Measurements from ENCODE around the gene TMEM217. TPM values are rescaled to one million over a fixed set of nuclear protein-coding genes. Genes with fewer than 3 reads are reported as not detected.

Gene TMEM217
- polyA plus RNA-seq, 2 donors: 2.6 to 5.4 TPM

DNA sequence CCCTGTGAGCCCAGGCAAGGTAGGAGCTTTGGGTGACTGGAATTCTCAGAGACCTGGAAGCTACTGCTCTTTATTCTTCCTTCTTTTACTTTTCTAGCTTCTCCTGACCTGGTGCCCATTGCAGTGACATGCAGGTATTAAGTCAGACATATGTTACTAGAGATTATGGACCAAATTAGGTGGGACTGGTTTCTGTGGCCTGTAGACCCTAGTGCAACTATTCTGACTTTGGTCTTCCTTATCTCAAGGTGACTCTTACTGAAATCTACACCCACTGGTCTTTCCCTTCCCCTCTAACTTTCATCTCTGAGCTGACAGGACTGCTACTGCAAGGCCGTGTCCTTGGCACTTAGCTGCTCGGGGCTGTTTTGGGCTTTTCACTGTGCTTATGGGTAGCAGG, 24.4 kb upstream of the TMEM217 start:
- Histone ChIP-seq H3K27me3 (ENCODE audit: control insufficient read depth in 1 of 2, insufficient read depth in 2 of 2, low read length in 2 of 2) (no peaks in the 10 kb centered on the region), H3K9me3 (ENCODE audit: control insufficient read depth in 2 of 2, insufficient read depth in 1 of 2, low read depth in 1 of 2, low read length in 1 of 2) (no peaks in the 10 kb centered on the region), H3K4me3 (ENCODE audit: low read depth in 1 of 2, low read length in 2 of 2) (no peak overlapping the region), H3K27ac (ENCODE audit: low read depth in 2 of 2, low read length in 1 of 2) (no peak overlapping the region), H3K36me3 (ENCODE audit: control insufficient read depth in 2 of 2, insufficient read depth in 2 of 2, low read length in 1 of 2) (peaks cover 4 to 24% of the 10 kb centered on the region in 2 donors), H3K4me1 (ENCODE audit: control insufficient read depth in 2 of 2, insufficient read depth in 2 of 2, low read length in 1 of 2) (no peaks in the 10 kb centered on the region)
- 92% methylated on average over 2 of the region's 2 CpGs for WGBS, 2 donors

DNA sequence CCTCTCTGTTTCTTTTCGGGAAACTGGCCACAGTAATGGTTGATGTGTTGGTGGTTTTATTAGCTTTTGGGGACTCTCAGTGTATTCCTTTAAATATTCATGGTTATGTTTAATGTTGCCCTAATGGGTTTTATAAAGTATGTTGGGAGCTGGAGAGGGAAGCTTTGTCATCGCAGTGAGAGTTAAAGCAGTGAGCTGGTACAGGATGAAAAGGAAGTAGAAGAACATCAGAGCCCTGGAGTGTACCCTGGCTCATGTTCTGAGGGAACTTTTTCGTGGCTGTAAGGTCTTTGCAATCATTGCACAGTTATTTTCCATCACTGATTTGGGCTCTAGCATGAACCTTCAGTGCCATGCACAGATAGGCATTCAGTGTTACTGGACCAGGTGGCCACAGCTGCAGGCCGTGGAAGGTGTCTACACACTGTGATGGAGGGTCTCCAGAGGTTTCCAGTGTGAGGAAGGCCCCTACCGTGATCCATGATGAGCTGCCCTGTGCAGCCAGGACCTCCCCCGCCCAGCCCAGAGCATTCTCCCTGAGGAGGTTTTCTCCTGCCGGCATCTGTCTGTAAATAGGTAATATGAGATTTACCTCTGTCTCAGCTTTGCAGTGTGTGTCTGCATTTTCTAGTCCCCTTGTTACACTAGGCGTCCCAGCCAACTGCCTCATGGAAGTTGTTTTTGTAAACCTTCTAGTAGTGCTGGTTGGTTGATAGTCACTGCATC, 22.4 kb upstream of the TMEM217 start:
- Histone ChIP-seq H3K4me1 (ENCODE audit: control insufficient read depth in 2 of 2, insufficient read depth in 2 of 2, low read length in 1 of 2) (no peaks in the 10 kb centered on the region), H3K9me3 (ENCODE audit: control insufficient read depth in 2 of 2, insufficient read depth in 1 of 2, low read depth in 1 of 2, low read length in 1 of 2) (no peaks in the 10 kb centered on the region), H3K4me3 (ENCODE audit: low read depth in 1 of 2, low read length in 2 of 2) (no peak overlapping the region), H3K36me3 (ENCODE audit: control insufficient read depth in 2 of 2, insufficient read depth in 2 of 2, low read length in 1 of 2) (peaks cover 4 to 24% of the 10 kb centered on the region in 2 donors), H3K27me3 (ENCODE audit: control insufficient read depth in 1 of 2, insufficient read depth in 2 of 2, low read length in 2 of 2) (no peaks in the 10 kb centered on the region), H3K27ac (ENCODE audit: low read depth in 2 of 2, low read length in 1 of 2) (no peak overlapping the region)
- 90% methylated on average over 8 of the region's 8 CpGs for WGBS, 2 donors

DNA sequence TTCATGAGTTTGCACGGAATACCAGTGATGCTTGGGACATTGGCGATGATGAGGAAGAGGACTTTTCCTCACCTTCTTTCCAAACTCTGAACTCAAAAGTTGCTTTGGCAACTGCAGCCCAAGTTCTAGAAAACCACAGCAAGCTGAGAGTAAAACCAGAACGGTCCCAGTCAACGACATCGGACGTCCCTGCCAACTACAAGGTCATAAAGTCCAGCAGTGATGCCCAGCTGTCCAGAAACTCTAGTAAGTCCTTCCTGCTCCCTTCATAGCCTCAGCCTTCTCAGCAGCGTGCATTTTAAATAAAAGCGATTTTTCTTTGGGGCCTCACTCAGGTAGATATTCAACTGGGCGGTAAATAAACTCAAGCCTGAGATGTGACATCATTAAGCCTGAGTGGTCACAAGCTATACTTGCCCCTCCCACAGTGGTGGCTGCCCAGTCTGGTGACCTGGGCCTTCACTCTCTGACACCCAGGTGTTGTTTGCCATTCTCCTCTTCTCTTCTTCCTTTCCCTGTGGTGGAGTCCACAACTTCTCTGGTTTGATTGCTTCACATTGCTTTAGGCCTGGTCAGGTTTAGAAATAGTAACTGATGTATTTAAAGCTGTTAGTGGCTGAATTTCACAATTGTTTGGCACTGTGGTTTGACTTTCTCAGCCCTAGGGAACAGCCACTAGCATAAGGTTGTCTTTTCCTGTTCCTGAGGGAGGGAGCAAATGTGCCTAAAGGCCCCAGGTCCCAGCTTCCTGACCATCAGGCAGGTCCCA, 21.6 kb upstream of the TMEM217 start:
- no peaks in the 10 kb centered on the region for H3K9me3 ChIP-seq (ENCODE audit: control insufficient read depth in 2 of 2, insufficient read depth in 1 of 2, low read depth in 1 of 2, low read length in 1 of 2)
- WGBS, 2 donors: 90 to 92% methylated on average over 9 of the region's 9 CpGs
- H3K4me3 ChIP-seq (ENCODE audit: low read depth in 1 of 2, low read length in 2 of 2): no peak overlapping the region
- no peaks in the 10 kb centered on the region for H3K4me1 ChIP-seq (ENCODE audit: control insufficient read depth in 2 of 2, insufficient read depth in 2 of 2, low read length in 1 of 2)
- no peak overlapping the region for H3K27ac ChIP-seq (ENCODE audit: low read depth in 2 of 2, low read length in 1 of 2)
- H3K27me3 ChIP-seq (ENCODE audit: control insufficient read depth in 1 of 2, insufficient read depth in 2 of 2, low read length in 2 of 2): no peaks in the 10 kb centered on the region
- peaks cover 4 to 20% of the 10 kb centered on the region in 2 donors for H3K36me3 ChIP-seq (ENCODE audit: control insufficient read depth in 2 of 2, insufficient read depth in 2 of 2, low read length in 1 of 2)

DNA sequence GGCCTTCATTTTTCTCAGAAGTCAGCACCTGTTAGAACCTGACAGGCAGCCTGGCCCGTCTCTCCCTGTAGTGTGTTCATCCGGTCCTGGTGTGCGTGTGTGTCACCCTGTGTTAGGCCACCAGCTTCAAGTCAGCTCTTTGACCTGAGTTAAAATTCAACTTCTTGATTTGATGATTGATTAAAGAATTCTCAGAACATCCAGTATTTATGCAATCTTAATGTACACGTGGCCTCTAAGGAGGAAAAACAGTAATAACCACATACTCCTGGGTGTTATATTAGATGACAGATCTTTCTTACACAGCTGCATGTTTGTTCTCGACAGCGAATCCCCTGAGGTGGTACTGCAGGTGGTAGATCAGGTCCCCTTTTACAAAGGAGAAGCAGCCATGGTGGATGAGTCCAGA, 19.1 kb upstream of the TMEM217 start:
- H3K27me3 ChIP-seq (ENCODE audit: control insufficient read depth in 1 of 2, insufficient read depth in 2 of 2, low read length in 2 of 2): no peaks in the 10 kb centered on the region
- peaks cover 3 to 6% of the 10 kb centered on the region in 2 donors for H3K36me3 ChIP-seq (ENCODE audit: control insufficient read depth in 2 of 2, insufficient read depth in 2 of 2, low read length in 1 of 2)
- no peak overlapping the region for H3K4me3 ChIP-seq (ENCODE audit: low read depth in 1 of 2, low read length in 2 of 2)
- WGBS, 2 donors: 81% methylated on average over 6 of the region's 6 CpGs
- no peak overlapping the region for H3K27ac ChIP-seq (ENCODE audit: low read depth in 2 of 2, low read length in 1 of 2)
- H3K4me1 ChIP-seq (ENCODE audit: control insufficient read depth in 2 of 2, insufficient read depth in 2 of 2, low read length in 1 of 2): no peaks in the 10 kb centered on the region
- H3K9me3 ChIP-seq (ENCODE audit: control insufficient read depth in 2 of 2, insufficient read depth in 1 of 2, low read depth in 1 of 2, low read length in 1 of 2): no peaks in the 10 kb centered on the region

DNA sequence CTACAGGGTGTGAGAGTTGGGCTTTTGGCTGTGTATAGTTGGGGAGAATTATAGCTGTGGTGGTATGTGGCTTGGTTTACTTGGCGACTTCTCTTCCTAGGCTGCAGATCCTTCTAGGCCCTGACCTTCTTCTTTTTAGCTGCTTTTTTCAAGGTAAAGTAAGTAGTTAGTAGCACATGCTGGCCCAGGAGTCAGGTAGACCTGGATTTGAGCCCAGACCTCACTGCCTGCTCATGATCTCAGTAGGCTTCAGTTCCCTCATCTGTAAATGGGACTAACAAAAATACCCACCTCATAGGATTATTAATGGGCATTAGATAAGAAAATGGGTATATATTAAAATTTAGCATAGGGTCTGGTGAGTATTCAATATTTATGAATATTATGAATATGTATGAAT, 17.4 kb upstream of the TMEM217 start:
- Histone ChIP-seq H3K27ac (ENCODE audit: low read depth in 2 of 2, low read length in 1 of 2) (no peak overlapping the region), H3K9me3 (ENCODE audit: control insufficient read depth in 2 of 2, insufficient read depth in 1 of 2, low read depth in 1 of 2, low read length in 1 of 2) (no peaks in the 10 kb centered on the region), H3K27me3 (ENCODE audit: control insufficient read depth in 1 of 2, insufficient read depth in 2 of 2, low read length in 2 of 2) (no peaks in the 10 kb centered on the region), H3K36me3 (ENCODE audit: control insufficient read depth in 2 of 2, insufficient read depth in 2 of 2, low read length in 1 of 2) (peaks cover 0 to 4% of the 10 kb centered on the region in 2 donors), H3K4me1 (ENCODE audit: control insufficient read depth in 2 of 2, insufficient read depth in 2 of 2, low read length in 1 of 2) (no peaks in the 10 kb centered on the region), H3K4me3 (ENCODE audit: low read depth in 1 of 2, low read length in 2 of 2) (no peak overlapping the region)
- 91 to 95% methylated on average over 1 of the region's 1 CpG for WGBS, 2 donors

DNA sequence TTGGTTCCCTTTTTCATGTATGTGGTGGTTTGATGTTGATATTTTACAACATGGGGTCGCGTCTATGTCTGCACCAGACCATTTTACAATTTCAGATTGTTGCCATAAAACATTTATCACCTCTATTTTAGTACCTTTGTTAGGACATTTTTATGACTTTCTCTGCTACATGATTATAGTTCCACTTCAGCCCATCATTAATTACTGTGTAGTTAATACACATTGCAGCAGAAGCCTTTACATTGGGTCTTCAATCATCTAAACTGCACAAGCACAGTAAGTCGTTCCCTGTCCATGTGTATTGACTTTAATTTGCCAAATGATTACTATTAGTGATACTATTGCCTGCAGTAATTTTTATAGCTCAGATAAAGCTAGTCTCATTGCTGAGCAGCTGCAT, 15.7 kb upstream of the TMEM217 start:
- no peak overlapping the region for H3K4me3 ChIP-seq (ENCODE audit: low read depth in 1 of 2, low read length in 2 of 2)
- H3K27me3 ChIP-seq (ENCODE audit: control insufficient read depth in 1 of 2, insufficient read depth in 2 of 2, low read length in 2 of 2): no peaks in the 10 kb centered on the region
- peaks cover 0 to 1% of the 10 kb centered on the region in 2 donors for H3K36me3 ChIP-seq (ENCODE audit: control insufficient read depth in 2 of 2, insufficient read depth in 2 of 2, low read length in 1 of 2)
- 67 to 79% methylated on average over 3 of the region's 3 CpGs for WGBS, 2 donors
- H3K9me3 ChIP-seq (ENCODE audit: control insufficient read depth in 2 of 2, insufficient read depth in 1 of 2, low read depth in 1 of 2, low read length in 1 of 2): no peaks in the 10 kb centered on the region
- H3K4me1 ChIP-seq (ENCODE audit: control insufficient read depth in 2 of 2, insufficient read depth in 2 of 2, low read length in 1 of 2): no peaks in the 10 kb centered on the region
- H3K27ac ChIP-seq (ENCODE audit: low read depth in 2 of 2, low read length in 1 of 2): no peak overlapping the region

DNA sequence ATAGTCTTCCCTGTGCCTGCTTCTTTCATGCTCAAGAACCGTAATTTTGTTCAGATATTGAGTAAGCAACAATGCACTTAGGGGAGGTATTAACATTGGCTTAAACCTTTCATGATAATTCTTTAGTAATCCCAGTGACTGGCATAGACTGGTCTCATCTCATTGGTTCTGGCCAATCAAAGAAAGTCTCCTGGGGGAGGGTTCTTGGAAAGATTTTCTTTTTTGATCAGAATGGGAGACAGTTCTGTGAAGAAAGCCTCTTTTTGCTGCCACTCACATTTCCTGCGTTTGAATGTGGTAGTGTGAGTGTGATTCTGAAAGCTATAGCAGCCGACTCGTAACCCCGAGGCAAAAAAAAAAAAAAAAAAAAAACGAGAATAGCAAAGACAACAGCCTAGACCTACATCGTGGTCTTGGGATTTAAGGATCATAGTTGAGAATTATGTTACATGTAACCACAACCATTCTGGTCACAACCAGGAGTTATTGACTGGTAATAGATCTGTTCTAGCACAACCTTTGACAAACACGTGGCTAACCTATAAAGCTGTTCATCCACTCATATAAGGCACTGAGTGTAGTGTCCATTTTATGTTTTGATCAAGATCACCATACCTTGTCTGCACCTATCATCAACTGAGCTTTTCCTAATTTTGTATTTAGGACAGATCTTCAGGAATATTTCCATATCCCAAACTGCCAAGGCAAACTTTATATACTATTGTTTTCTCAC, 15.1 kb upstream of the TMEM217 start:
- no peak overlapping the region for H3K4me3 ChIP-seq (ENCODE audit: low read depth in 1 of 2, low read length in 2 of 2)
- H3K27ac ChIP-seq (ENCODE audit: low read depth in 2 of 2, low read length in 1 of 2): no peak overlapping the region
- H3K27me3 ChIP-seq (ENCODE audit: control insufficient read depth in 1 of 2, insufficient read depth in 2 of 2, low read length in 2 of 2): no peaks in the 10 kb centered on the region
- no peaks in the 10 kb centered on the region for H3K4me1 ChIP-seq (ENCODE audit: control insufficient read depth in 2 of 2, insufficient read depth in 2 of 2, low read length in 1 of 2)
- H3K9me3 ChIP-seq (ENCODE audit: control insufficient read depth in 2 of 2, insufficient read depth in 1 of 2, low read depth in 1 of 2, low read length in 1 of 2): no peaks in the 10 kb centered on the region
- H3K36me3 ChIP-seq (ENCODE audit: control insufficient read depth in 2 of 2, insufficient read depth in 2 of 2, low read length in 1 of 2): peaks cover 0 to 1% of the 10 kb centered on the region in 2 donors
- 67 to 68% methylated on average over 8 of the region's 8 CpGs for WGBS, 2 donors

DNA sequence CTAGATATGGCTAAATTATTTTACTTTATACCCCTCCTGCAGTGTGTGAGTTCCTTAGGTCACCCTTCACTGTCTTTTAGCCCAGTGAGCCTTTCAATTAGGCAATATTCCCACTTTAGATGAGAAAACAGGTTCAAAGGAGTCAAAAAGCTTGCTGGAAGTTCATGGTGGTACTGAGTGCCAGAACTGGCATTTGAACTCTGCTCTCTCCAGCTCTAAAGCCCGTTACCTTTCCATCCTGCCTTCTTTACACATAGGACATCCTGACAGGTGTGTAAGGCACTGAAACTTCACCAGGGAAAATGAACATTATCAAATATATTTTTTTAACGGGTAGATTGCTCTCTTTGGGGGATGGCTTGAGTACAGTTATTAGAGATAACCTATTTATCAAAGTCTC, 11.2 kb upstream of the TMEM217 start:
- no peak overlapping the region for H3K4me3 ChIP-seq (ENCODE audit: low read depth in 1 of 2, low read length in 2 of 2)
- H3K27ac ChIP-seq (ENCODE audit: low read depth in 2 of 2, low read length in 1 of 2): no peak overlapping the region
- no peaks in the 10 kb centered on the region for H3K27me3 ChIP-seq (ENCODE audit: control insufficient read depth in 1 of 2, insufficient read depth in 2 of 2, low read length in 2 of 2)
- H3K9me3 ChIP-seq (ENCODE audit: control insufficient read depth in 2 of 2, insufficient read depth in 1 of 2, low read depth in 1 of 2, low read length in 1 of 2): no peaks in the 10 kb centered on the region
- no peaks in the 10 kb centered on the region for H3K4me1 ChIP-seq (ENCODE audit: control insufficient read depth in 2 of 2, insufficient read depth in 2 of 2, low read length in 1 of 2)
- whole genome bisulfite sequencing, 2 donors: 85 to 88% methylated on average over 2 of the region's 2 CpGs
- peaks cover 0 to 1% of the 10 kb centered on the region in 2 donors for H3K36me3 ChIP-seq (ENCODE audit: control insufficient read depth in 2 of 2, insufficient read depth in 2 of 2, low read length in 1 of 2)

DNA sequence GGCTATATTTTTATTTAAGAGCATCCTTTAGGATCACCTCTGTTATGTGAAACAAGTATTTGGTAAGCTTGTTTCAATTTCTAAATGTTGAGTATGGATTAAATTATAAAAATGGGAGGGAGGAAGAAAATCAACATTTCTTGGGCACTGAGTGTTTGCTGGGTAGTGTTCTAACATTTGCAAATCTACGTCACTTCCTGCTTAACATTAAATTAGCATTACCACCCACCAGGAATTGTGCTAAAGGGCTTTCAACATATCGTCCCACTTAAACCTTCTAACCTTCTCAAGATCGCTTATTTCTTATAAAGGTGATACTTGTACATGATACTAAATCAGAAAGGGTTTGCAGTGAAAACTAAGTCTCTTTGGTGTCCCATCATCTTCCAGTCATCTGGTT, 7.9 kb upstream of the TMEM217 start:
- Histone ChIP-seq H3K27ac (ENCODE audit: low read depth in 2 of 2, low read length in 1 of 2) (no peak overlapping the region), H3K4me3 (ENCODE audit: low read depth in 1 of 2, low read length in 2 of 2) (no peak overlapping the region), H3K27me3 (ENCODE audit: control insufficient read depth in 1 of 2, insufficient read depth in 2 of 2, low read length in 2 of 2) (no peaks in the 10 kb centered on the region), H3K9me3 (ENCODE audit: control insufficient read depth in 2 of 2, insufficient read depth in 1 of 2, low read depth in 1 of 2, low read length in 1 of 2) (no peaks in the 10 kb centered on the region), H3K36me3 (ENCODE audit: control insufficient read depth in 2 of 2, insufficient read depth in 2 of 2, low read length in 1 of 2) (peaks cover 0 to 1% of the 10 kb centered on the region in 2 donors), H3K4me1 (ENCODE audit: control insufficient read depth in 2 of 2, insufficient read depth in 2 of 2, low read length in 1 of 2) (peaks cover 0 to 2% of the 10 kb centered on the region in 2 donors)
- WGBS, 2 donors: 89 to 91% methylated on average over 3 of the region's 3 CpGs
